Brain microvascular endothelial cell (primary cell): ENCODE results near the gene TERT.
"Not testable (repeated sequence)": the region's sequence is repeated elsewhere in the genome, so short reads cannot be mapped to it uniquely, and the experiment has no call there.

ENCODE experiments used
- DNase-seq: peaks from one replicate; pipeline ENCODE4 v3.0.0-alpha.2; 2020
- H3K27ac ChIP-seq: fragments of 250-450 bp; sonication (Bioruptor Pico); 2 replicates; pipeline ENCODE4 v1.5.1; 2020; ENCODE audit warnings: mild to moderate bottlenecking, moderate library complexity
- H3K27me3 ChIP-seq: fragments of 250-450 bp; sonication (Bioruptor Pico); replicated peaks from 2 replicates; pipeline ENCODE4 v1.5.1; 2020; ENCODE audit warnings: mild to moderate bottlenecking
- H3K36me3 ChIP-seq: fragments of 250-450 bp; sonication (Bioruptor Pico); replicated peaks from 2 replicates; pipeline ENCODE4 v1.5.1; 2020; ENCODE audit warnings: mild to moderate bottlenecking
- H3K4me3 ChIP-seq: 2 replicates; pipeline ENCODE4 v1.5.1; 2011; ENCODE audit warnings: low read depth, mild to moderate bottlenecking, control low read depth, low read length, moderate library complexity
- CTCF ChIP-seq: IDR thresholded peaks from 2 replicates; pipeline ENCODE4 v1.5.1; 2011; ENCODE audit warnings: low read depth, mild to moderate bottlenecking, moderate library complexity, low read length, control low read depth, inconsistent platforms; ENCODE audit errors: missing control alignments
- in situ Hi-C: cut with HindIII; loops from 2 replicates; pipeline ENCODE4 v1.10.0; 2017; ENCODE audit warnings: low sequenced_read_pairs, low pct_ligation_motif_present

Gene TERT

GRCh38 chr5:1294835-1295649 is at the start of gene TERT:
TERT (minus strand) TSS chr5:1295068; CDS start chr5:1294989, 79 bp downstream.
- in situ Hi-C loops: no loop called here
- Histone ChIP-seq H3K27ac (no peak within 1 kb of the TSS), H3K27me3 (peaks cover 32% of the 10 kb centered on the region), H3K4me3 (no peak within 1 kb of the TSS), H3K36me3 (no peaks in the 10 kb centered on the region)
- DNase-seq: no peak
- TF ChIP-seq CTCF: no peak

DNA sequence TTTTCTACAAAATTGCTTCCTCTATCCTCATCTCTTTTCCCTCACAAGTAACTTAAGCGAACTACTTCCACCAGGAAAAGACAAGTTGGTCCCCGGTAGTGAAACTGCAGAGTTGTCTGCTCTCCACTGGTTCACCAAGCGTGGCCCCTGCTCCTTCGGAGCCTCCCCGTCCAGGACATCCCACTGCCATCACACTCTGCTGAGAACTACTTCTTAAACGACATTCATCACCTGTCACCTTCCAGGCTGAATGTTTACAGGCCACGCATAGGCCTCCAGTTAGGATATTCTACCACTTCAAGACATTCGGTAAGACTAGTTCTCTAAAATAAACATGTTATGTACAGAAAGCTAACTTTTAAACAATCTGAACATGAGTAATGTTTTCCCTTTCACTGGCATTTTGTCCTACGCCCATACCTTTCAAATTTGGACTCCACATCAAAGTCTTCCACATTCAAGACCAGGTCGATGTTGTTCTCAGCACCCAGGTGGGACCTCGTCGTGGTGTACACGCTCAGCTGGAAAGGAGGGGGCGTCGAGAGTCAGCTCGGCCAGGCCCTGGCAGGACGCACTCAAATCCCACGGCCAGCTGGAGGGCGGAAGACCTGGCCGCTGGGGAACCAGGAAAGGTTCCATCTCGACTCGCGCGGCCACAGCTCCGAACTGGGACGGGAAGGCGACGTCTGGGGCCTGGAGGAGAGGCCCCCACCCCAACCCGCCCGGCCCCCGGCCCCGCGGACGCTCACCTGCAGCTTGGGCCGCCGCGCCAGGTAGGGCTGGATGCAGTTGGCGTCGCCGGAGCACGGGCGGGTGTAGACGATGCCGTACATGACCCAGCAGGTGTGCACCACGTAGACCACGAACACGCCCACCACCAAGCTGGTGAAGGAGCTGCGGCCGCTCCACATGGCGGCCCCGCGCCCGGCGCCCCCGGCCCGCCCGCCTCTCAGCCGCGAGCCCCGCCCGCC is 49.3 kb upstream of the TERT start:
- in situ Hi-C loops: no loop called here
- Histone ChIP-seq H3K27ac (peak overlapping the region; percentile 25), H3K36me3 (peaks cover 30% of the 10 kb centered on the region), H3K4me3 (peak overlapping the region; percentile 84), H3K27me3 (no peaks in the 10 kb centered on the region)
- no peak for DNase-seq
- TF ChIP-seq CTCF: no peak

DNA sequence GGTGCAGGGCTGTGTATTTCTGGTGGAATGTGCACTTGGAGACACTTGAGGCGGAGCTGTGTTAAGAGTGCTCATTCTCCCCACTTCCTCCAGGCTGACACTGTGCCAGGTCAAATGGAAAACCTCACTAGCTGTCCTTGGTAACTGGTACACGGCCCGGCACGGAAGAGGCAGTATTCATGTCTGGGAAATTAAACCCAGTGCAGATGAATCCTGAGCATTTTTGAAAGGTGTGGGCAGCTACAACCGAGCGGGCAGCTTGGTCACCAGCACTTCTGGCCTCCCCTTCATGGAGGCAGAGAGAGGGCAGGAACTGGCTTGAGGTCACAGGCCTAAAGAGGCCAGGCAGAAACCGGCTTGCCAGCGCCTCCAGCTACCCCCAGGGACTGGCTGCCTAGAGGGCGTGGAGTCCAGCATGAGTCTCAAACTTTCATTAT is 48.5 kb upstream of the TERT start:
- H3K27me3 ChIP-seq: no peaks in the 10 kb centered on the region
- peaks cover 35% of the 10 kb centered on the region for H3K36me3 ChIP-seq
- in situ Hi-C loops: no loop called here
- no peak overlapping the region for H3K4me3 ChIP-seq
- H3K27ac ChIP-seq: no peak overlapping the region
- TF ChIP-seq CTCF: no peak
- DNase-seq: no peak

GRCh38 chr5:1342711-1343110 is 47.8 kb upstream of the TERT start:
- H3K4me3 ChIP-seq, DNase-seq, H3K27ac ChIP-seq, in situ Hi-C loops, H3K27me3 ChIP-seq: not testable (repeated sequence)
- H3K36me3 ChIP-seq: peaks cover 40% of the 10 kb centered on the region

DNA sequence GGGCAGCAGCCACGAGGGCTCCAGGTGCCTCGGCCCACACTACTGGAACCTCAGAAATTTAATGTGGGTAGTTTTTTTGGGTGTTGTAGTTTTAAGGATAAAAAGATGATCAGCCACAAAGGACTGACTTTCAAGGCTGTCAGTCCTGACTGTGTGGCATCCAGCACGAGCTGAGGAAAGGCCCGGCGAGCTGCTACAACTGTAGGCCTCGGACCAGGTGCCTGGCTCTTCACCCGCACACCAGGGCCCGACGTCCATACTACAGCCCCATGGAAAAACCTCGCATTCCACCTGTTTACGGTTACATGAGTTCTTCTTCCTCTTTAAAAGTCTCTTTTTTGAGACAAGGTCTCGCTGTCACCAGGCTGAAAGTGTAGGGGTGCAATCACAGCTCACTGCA is 47.4 kb upstream of the TERT start:
- Histone ChIP-seq H3K27ac (no peak overlapping the region), H3K4me3 (no peak overlapping the region), H3K27me3 (no peaks in the 10 kb centered on the region), H3K36me3 (peaks cover 45% of the 10 kb centered on the region)
- TF ChIP-seq CTCF: no peak
- in situ Hi-C loops: no loop called here
- DNase-seq: no peak

DNA sequence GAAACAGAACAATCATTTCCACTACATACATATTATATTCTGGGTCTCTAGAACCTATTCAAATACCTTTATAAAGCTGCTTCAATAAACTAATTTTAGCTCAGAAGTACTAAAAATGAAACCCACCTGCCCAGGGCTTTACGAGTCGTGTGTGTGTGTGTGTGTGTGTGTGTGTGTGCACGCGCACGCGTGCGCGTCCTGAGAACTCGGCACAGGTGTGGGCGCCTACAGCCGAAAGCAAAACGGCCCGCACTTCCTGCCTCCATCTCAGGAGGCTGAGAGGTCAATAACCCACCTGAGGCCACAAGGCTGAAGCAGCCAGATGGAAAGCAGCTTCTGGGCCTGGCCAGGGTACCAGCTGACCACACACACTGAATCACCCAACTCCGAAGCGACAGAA is 47.0 kb upstream of the TERT start:
- no peak for TF ChIP-seq CTCF
- no peak overlapping the region for H3K4me3 ChIP-seq
- no peak overlapping the region for H3K27ac ChIP-seq
- in situ Hi-C loops: no loop called here
- peaks cover 49% of the 10 kb centered on the region for H3K36me3 ChIP-seq
- no peaks in the 10 kb centered on the region for H3K27me3 ChIP-seq
- DNase-seq: no peak

GRCh38 chr5:1339818-1340210 is 44.9 kb upstream of the TERT start:
- H3K27me3 ChIP-seq, H3K27ac ChIP-seq, DNase-seq, H3K4me3 ChIP-seq, in situ Hi-C loops: not testable (repeated sequence)
- H3K36me3 ChIP-seq: peaks cover 65% of the 10 kb centered on the region

GRCh38 chr5:1339139-1339817 is 44.4 kb upstream of the TERT start:
- H3K27ac ChIP-seq, H3K4me3 ChIP-seq, in situ Hi-C loops, H3K27me3 ChIP-seq, DNase-seq: not testable (repeated sequence)
- peaks cover 66% of the 10 kb centered on the region for H3K36me3 ChIP-seq
